ENCODE measurements around the gene SH3RF3. TPM values are rescaled to one million over a fixed set of nuclear protein-coding genes. Genes with fewer than 3 reads are reported as not detected.

The SH3RF3 gene
- total RNA-seq, 1 experiment from 2014 or later: 0.87 TPM

DNA sequence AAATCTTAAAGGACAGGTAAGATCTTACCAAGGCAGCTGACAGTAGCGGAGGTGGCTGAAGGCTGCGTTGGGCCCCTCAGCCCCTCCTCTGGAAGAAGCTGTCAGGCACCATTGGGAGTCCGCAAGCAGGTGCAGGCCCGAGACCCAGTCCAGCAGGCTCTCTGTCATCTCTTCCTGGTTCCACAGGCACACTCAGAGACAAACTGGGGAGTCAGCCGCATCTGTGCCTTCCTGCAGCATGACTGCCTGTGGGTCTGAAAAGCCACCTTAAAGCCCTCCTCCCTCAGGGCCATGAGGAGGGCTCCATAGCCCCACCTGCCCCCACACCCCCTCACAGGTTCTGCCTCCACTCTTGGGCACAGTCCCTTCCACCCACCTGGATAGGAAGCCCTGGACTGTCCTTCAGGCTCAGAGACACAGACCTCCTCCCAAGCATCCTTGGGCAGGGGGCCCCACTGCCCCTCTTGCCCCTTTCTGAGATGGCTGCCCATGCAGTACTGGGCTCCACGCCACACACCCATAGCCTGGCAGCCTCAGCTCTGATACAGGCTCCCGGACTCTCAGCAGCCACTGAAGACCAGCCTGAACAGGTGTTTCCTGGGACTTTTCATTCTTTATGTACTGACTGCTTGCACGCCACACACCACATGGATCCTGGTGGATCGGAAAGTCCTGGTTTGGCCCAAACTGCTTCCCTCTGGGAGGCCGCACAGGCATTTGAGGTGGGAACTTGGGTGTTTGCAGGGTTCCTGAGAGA lies 245.0 kb downstream of the SH3RF3 start:
- no peak for DNase-seq (ENCODE audit: low spot score)

DNA sequence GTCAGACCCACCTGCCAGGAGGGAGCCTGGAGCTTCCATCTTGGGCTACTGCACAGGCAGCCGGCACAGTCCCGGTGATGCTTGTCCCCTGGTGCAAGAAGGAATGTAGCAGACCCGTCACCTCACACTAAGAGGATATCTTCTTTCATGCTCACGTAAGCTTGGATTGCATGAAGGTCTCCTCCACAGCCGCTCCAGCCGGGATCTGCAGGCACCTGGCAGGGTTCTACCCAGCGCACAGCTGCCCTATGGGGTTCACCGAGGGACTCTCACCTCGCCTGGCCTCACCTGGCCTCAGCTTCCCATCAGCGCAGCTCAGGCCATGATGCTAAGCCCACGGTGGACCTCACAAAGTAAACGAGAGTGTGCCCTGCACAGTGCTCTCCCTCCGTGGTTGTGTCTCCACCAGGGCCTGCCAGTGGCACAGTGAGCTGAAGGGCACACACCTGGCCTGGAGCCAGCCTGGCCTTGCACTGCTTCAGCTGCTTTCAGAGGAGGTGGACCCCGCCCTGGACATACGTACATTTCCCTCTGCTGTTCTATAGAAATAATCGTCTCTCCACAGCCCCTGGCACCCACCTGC lies 245.6 kb downstream of the SH3RF3 start:
- DNase-seq (ENCODE audit: low spot score): no peak

DNA sequence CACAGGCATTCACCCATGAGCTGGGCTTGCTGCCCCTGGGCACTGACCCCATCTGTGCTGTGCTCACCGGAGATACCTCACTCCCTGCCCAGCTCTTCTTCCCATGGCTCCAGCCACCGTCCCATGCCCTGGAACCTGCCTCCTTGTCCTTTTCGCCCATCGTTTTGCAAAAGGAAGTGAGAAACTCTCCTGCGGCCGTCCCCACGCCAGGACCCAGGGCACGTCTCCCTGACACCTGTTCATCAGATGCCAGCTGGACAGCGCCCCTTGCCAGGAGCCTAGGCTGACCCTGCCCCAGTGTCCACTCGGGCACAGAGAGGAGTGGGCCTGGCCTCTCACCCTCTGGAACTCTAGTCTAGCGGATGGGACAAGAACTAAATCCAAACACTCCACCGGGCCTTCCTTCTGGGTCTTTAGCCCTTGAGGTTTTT lies 246.1 kb downstream of the SH3RF3 start:
- no peak for DNase-seq (ENCODE audit: low spot score)

DNA sequence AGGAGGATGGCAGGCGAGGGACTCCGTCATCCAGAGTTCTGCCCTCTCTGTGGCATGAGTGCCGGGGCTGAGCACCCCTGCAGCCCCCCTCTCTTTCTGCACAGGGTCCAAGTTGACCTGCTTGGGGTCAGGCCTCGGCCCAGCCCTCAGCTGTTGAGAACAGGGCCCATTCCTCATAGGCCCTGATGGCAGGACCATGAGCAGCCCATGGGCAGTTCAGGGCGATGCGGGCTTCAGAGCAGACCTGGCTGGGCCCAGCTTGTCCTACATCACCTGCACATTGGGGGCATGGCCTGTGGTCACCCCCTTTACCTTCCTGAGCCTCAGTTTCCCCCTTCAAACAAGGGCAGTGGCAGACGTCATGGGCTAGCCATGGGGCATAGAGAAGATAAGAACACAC lies 246.7 kb downstream of the SH3RF3 start:
- DNase-seq (ENCODE audit: low spot score): no peak

DNA sequence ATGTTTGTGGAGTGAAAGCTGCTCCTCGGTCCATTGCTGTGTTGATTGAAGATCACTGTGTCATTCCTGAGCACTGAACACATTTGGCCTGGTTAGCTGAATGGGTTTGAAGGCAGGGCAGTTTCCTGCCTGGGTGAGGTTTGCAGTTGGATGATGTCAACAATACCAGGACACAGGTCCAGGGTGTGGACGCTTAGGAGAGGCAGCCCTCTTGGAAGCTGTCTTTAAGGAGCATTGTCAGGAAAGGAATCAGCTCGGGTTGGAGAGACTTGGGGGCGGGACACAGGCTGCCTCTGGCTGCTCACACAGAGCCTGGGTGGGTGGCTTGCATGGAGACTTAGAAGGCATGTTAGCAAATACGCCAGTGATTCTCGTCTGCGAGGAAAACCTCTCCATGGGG lies 247.1 kb downstream of the SH3RF3 start:
- no peak for DNase-seq (ENCODE audit: low spot score)

- no peak for DNase-seq (ENCODE audit: low spot score)
Measured at GRCh38 chr2:109376796-109377495, 247.9 kb downstream of the SH3RF3 start.

DNA sequence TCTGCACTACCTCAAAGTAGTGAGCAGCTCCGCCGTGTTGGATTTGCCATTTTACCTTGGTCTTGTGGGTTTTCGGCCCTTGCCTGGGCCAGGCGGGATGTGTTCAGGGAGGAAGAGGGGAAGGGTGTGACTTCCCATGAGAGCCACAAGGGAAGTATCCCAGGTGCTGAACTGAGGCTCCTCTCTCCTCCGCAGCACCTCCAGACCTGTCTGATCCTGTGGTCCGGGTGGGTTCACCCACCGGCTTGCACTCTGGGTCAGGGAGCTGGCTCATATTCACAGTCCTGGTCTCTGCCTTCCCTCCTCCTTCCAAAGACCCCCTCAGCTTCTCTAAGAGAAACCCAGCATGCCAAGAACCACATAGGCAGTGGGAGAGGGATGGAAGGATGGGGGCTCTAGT lies 249.0 kb downstream of the SH3RF3 start:
- DNase-seq (ENCODE audit: low spot score): no peak

GRCh38 chr2:109378682-109379081 lies 249.7 kb downstream of the SH3RF3 start:
- no peak for DNase-seq (ENCODE audit: low spot score)

GRCh38 chr2:109379507-109379906 lies 250.5 kb downstream of the SH3RF3 start:
- no peak for DNase-seq (ENCODE audit: low spot score)

GRCh38 chr2:109380502-109381326 lies 251.7 kb downstream of the SH3RF3 start:
- DNase-seq (ENCODE audit: low spot score): no peak

GRCh38 chr2:109381327-109381820 lies 252.4 kb downstream of the SH3RF3 start:
- no peak for DNase-seq (ENCODE audit: low spot score)

DNA sequence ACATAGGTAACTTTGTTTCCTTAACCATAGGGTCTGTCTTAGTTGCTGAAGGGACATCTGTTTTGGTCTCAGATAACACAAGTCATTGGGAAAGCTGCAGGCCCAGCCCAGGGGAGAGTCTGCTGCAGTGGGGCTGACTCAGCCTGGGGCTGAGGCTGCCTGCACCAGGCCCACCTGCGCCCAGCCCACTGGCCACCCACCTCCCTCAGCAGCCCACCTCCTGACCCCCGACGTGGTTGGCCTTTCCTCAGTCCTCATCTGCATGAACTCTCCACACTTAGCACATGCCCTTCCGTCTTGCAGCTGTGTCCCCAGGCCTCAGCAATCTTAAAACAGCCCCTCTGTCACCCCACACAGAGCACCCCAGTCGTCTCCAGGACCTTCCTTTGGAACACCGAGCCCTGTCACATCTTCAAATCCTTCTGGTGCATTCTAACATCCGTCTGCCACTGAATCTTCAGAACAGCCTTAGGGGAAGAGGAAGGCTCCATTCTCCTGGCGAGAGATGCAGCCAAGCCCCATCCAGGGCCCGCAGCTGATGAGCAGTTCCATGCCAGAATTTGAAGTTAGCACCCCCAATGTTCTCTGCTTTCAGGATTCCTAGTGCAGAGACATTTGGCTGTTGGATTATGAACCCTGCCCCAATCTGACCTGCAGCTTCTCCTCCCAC lies 253.4 kb downstream of the SH3RF3 start:
- DNase-seq (ENCODE audit: low spot score): no peak

- peak; percentile 67 for DNase-seq (ENCODE audit: low spot score)
Measured at GRCh38 chr2:109382951-109383350, 253.9 kb downstream of the SH3RF3 start.

DNA sequence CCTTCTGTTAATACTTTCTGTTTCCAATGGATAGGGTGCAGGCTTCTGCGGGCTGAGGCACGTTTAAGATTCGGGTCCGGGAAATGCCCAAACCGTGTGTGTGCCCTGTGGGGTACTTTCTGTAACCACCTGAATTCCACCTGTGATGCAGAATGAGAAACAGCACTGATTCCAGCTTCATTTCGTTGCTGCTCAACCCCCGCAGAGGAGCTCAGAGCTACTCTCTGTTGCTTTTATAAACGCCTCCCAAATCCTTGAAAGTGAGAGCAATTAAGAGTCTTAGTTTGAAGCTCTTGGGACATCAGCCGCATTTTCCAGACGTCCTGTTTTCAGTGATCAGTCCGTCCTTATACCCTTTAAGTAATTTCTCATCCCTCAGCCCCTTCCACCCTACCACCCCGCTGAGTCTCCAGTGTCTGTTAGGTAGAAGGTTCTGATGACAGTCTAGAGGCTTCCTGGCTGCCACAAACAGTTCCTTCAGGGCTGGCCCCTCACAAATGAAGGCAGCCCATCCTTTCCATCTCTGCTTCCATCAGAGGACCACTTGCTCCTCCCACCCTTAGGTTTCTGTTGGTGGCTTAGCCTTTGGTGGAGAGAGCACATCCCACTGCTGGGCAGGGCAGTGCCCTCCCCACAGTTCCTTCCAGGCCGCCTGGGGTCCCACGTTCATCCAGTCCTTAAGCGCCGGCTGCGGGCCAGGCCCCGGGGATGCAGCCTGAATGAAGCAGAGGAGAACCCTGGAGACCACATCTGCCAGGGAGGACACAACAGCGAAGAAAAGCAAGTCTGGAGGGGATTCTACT lies 254.7 kb downstream of the SH3RF3 start:
- no peak for DNase-seq (ENCODE audit: low spot score)

- no peak for DNase-seq (ENCODE audit: low spot score)
Measured at GRCh38 chr2:109384308-109385271, 255.6 kb downstream of the SH3RF3 start.

- no peak for DNase-seq (ENCODE audit: low spot score)
Measured at GRCh38 chr2:109385506-109385905, 256.5 kb downstream of the SH3RF3 start.

DNA sequence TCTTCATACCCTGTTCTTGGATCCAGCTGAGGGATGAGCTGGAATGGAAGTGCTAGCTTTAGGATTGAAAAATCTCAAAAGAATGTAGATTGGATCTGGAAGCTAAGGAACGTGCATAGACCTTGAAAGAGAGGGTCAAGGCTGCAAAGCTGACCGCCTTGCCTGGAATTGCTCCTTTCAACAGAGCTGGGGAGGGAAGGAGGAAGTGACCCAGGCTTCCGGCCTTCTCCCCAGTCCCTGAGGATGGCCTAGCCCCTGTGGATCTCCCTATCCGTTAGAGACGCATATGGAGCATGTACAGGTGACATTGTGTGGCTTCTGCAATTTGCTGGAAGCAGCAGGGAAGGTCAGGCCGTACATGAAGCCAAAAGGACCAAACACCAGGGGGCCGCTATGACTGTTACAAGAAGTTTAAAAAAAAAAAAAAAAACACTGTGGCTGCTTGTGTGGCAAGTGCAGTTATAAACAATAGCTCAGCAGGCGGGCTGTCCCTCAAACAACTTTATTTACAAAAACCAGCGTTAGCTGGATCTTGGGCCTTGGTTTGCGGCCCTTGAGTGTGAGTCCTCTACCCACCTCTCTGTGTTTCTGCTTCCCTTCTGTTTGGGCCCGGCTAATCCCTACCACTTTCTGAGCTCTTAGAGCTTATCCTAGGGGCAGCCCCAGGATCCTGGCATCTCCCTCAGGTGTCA lies 257.1 kb downstream of the SH3RF3 start:
- DNase-seq (ENCODE audit: low spot score): no peak

DNA sequence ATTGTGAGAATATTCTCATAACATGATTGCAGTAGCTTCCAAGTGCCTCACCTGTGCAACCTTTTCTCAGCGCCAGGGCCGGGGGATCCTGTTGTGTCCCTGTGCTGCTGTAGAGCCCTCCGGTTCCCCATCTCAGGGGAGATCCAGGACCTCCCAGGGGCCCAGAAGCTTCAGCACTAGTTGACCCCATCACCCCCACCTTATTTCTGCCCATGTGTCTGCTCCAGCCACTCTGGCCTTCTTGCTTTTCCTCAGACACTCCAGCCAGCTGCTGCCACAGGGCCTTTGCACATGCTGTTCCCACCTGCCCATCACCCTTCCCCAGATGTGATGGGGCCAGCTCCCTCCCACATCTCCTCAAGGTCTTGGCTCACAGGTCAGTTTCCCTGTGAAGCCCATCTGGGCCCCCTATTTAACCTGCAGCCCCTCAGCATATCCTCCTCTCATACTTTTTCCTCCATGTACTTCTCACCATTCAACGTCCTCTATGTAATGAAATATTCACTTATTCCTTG lies 258.3 kb downstream of the SH3RF3 start:
- DNase-seq (ENCODE audit: low spot score): no peak
